Activated CD8-positive, alpha-beta memory T cell treated with anti-CD3 and anti-CD28 coated beads for 4 hours (primary cell): ENCODE measurements around the gene KCNQ1OT1.

ENCODE experiments used
- DNase-seq, 2 donors: peaks; one replicate each; pipeline ENCODE4 v3.0.0-alpha.2; 2020; ENCODE audit warnings: low read depth in 2 of 2

The KCNQ1OT1 gene

DNA sequence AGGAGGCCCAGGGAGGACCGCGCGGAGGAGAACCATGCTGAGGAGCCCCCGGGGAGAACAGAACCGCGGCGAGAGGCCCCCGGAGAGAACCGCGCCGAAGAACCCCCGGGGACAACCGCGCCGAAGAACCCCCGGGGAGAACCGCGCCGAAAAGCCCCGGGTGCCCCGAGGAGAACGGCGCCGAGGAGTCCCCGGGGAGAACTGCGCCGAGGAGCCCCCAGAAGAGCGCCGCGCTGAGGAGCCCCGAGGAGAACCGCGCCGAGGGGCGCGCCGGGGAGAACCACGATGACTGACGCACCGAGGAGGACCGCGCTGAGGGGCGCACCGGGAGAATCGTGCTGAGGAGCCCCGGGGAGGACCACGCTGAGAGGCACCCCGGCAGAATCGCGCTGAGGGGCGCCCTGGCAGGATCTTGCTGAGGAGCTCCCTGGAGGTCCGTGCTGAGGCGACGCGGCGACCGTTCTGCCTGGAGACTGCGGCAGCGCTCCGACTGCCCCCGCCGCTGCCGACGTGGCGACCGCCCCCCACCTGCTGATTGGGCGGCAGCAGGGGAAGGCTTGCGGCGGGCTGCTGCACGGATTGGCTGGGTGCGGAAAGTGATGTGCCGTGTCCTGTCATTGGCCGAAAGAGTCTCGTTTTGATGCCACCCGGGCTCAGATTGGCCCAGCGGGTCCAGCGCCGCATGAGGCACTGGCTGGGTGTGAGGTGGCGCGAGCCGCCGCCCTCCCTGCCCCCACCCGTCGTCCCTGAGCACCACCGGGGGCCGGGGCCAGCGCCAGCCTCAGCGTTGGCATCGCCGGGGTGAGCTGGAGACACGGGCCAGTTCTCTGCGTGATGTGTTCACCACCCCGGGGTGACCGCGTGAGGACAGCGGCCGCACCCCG is at the start of gene KCNQ1OT1:
Gene KCNQ1OT1, minus strand, starts transcription at position 464 of the 884 bp plus-strand sequence.
- peak; percentile 65 to 77 for DNase-seq

DNA sequence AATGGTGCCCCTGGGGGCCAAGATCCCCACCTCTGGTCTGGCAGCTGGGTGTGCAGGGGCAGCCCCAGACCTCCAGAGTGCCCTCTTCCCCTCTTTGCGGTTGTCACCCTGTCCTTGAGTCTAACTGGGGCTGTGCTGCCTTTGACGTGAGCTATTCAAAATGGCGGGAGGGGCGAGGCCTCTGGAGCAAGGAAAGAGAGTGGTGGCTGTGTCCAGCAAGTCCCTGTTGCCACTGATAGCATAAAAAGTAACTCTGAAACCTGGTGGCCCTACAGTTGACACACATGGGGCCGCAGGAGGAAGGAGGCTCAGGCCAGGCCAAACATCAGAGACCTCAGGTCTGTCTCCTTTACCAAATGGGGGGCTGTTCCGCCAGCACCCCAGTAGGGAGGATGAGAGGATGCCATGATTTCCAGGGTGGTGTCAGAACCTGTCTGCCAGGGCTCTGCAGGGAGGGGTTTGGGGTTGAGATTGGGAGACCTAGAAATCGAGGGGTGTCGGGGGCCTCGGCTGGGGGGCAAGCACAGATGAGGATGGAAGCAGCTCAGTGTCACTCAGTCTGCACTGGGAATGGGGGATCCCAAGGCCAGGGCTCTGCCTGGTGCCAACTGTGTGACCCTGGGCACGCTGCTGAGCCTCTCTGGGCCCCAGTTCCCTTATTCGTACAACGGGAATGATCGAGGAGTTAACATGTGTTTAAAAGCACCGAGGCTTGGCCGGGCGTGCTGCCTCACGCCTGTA is 49.2 kb upstream of the KCNQ1OT1 start:
- no peak for DNase-seq

DNA sequence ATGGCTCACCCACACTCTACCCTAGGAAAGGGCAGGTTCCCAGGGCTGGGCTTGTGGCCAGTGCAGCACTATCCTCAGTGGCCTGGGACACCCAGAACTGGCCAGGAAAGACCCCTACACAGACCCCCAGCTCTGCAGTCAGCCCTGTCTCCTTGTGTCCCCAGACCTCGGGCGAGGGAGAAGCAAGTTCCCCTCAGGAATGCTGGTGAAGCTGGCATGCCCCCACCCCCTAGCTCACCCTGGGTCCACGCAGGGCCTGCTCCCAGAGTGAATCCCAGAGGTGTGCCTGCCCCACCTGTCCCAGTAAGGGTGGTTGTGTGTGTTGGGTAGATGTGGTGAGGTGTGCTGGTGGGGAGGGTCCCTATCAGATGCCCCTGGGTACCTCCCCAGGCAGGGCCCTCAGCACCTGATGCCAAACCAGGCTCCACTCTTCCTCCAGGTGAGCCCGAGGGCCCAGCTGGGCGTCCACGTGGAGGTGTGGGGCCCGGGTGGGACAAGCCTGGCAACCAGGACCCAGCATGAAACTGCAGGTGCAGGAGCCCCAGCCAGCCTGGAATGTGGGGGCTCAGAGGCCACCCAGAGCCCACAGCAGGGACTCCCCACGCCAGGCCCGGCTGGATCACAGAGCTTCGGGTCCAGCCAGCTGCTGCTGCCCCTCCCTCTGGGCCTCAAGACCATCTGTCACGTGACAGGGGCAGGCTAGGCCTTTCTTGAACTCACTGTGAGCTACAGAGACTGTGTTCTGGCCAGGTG is 48.4 kb upstream of the KCNQ1OT1 start:
- no peak for DNase-seq

DNA sequence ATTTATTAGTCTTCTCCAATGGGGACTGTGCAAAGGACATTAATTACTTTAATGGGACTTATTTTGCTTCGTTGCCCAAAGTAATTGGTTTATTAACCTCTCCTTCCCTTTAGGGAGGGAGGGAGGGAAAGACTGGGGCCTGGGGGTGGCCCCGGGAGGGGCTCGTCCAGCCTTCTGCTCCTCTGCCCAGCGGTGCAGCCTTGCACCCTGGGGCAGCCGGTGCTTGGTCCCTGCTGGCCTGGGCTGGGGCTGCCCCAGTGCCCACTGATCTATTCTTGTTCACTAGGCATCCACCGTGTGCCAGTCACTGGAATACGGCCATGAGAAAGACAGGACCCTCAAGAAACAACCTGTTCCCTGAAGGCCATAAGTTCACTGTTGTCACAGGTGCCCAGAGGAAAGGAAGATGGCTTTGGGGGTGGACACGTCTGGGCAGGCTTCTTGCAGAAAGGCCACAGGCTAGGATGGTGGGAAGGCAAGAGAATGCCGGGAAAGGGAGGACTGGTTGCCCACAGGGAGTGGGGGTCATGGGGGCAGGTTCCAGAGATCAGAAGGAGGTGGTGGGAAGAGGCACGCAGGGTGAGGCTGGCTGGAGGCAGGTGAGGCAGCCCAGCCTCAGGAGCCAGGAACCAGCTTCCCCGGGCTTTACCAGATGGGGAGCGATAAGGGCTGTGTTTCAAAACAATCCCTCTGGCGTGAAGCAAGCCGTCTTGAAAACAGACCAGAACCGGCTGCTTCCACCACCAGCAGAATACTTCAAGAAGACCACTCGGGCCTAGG is 47.6 kb upstream of the KCNQ1OT1 start:
- no peak for DNase-seq

DNA sequence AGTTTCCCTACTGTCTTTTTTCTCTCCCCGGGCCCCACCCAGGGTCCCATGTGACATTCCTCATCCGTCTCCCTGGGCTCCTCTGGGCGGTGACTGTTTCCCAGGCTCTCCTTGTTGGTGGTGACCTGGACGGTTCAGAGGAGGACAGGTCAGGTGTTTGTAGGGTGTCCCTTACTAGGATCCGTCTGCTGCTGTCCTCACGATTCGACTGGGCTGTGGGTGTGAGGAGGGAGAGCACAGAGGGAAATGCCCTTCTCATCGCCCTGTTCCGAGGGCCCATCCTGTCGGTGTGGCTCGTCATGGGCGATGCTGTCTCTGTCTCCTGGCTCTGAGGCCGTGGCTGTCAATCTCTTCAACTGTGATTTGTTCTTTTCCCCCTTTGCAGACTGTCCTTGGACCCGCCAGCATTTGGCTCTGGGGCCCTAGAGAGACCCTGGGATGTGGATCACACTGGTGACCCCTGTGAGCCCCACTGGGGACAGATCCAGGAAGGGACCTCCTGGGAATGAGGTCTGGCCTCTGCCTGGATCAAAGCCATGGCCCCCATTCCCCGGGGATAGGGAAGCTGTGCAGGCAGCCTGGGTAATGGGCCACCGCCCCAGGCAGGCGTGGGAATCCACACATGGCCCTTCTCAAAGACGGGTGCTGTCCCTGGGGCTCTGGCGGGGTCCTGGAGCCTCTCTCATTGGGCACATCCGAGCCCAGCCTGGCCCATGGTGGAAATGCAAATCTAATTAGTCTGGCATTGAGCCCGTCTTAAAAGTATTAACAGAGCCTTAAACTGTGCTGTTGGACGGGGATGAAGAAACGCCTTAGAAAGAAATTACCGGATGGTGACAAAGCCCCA is 46.8 kb upstream of the KCNQ1OT1 start:
- DNase-seq = no peak

DNA sequence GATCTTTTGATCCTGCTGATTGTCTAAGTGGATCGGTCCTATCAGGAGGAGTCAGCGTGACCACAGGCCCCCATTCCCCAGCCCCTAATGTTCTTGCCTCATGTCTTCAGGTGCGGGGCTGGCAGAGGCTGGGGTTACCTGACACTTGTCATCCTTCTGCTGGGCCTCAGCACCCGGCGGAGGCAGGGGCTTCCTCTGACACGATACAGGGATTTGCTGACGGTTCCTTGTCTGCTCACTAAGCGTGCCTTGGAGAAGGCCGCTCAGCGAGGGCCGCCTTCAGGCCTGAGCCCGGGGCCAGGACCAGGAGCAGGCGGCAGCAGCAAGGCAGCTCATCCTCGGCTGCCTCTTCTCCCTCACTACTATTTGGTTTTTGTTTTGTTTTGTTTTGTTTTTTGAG is 45.7 kb upstream of the KCNQ1OT1 start:
- no peak for DNase-seq

DNA sequence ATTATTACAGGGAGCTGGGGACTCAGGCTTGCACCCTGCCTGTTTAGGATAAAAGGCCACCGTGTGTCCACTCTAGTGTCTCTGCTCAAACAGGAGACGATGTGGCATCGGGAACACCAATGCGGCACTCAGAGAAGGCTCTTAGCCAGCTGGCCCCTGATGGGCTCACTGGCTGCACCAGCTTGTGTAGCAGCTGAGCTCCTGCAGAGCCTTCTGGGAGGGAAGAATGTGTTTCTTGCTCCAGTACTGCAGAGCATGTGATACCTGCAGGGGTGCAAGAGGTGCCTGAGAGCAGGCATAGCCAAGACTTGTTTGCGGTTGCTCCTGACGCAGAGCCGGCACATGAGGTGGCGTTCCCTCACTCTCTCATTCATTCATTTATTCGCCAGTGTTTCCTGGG is 44.4 kb upstream of the KCNQ1OT1 start:
- DNase-seq = no peak

DNA sequence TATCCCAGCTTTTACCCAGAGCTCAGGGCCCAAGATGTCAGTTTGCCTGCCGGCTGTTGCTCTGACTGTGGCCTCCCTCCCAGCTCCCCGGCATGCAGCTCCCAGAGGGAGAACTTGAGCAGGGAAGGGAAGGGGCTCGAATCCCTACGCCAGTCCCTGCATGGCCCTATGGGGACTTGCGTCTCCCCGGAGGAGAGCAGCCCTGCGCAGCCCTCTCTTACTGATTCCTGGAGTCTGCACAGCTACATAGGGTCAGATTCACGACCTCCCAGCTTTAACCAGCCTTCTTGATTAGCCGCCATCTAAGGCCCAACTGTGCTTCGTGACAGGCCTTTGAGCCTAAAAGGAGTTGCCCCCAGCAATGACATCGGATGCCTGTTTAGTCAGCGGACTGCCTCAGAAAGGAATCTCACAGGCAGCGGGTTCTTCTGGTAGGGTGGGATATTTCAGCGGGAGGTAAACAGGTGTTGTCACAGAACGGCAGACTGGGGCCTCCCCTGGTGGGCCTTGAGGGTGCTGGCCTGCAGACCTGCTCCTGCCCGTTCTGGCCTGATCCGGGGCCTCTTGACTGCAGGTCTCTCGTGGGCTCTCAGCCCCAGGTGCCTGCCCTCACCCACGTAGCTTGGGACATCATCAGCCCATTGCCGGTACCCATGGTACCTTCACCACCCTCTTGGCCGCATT is 43.8 kb upstream of the KCNQ1OT1 start:
- no peak for DNase-seq

DNA sequence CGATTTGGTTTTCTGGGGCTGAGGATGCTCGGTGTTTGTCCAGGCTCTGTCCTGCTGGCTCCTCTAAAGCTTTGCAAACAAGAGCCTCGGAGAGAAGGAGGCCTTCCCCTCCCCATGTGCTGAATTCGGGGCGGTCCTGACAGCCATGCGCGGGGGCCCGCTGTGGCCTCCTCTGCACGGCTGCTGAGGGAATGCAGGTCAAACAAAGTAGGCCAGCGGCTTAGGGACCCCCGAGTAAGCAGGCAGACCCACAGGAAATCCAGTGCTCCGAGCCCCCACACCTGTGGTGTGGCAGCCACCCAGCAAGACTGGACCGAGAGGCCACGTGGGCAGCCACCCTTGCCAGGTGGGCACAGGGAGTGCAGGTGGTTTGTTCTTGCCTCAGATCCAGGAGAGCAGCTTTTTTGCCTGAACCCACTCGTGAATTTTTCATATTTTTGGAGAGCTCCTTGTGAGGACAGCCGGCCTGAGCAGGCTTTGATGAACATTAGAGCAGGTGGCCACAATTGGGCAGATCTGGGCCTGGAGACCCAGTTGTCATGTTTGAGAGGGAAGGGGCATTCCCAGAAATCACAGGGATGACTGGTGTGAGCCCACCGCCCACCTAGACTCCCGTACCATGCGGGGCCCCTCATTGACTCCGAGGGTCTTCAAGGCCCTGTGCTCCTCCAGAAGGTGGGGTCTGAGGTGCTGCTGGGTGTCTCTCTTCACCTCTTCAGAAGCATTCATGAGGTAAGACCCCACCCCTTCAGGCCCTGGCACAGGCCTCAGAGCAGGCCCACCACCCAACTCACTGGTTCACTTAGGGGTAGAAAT is 43.0 kb upstream of the KCNQ1OT1 start:
- DNase-seq = no peak

DNA sequence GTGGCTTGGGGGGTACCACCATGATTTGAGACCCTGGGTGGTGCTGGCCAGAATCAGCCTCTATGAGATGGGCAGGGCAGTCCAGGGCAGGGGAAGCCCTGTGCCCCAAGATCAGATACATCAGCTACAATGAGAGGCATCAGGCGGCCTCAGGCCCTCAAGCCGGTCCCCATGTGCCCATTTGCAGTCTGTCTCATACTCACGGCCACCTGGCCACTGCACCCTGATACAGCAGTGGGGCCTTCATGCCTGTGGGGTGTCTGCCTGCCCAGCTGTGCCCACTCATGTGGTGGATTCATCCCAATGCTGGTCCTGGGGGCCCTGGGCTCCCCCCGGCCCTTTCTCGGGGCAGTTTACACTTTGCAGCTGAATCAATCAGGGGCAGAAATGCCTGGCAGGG is 42.4 kb upstream of the KCNQ1OT1 start:
- no peak for DNase-seq

DNA sequence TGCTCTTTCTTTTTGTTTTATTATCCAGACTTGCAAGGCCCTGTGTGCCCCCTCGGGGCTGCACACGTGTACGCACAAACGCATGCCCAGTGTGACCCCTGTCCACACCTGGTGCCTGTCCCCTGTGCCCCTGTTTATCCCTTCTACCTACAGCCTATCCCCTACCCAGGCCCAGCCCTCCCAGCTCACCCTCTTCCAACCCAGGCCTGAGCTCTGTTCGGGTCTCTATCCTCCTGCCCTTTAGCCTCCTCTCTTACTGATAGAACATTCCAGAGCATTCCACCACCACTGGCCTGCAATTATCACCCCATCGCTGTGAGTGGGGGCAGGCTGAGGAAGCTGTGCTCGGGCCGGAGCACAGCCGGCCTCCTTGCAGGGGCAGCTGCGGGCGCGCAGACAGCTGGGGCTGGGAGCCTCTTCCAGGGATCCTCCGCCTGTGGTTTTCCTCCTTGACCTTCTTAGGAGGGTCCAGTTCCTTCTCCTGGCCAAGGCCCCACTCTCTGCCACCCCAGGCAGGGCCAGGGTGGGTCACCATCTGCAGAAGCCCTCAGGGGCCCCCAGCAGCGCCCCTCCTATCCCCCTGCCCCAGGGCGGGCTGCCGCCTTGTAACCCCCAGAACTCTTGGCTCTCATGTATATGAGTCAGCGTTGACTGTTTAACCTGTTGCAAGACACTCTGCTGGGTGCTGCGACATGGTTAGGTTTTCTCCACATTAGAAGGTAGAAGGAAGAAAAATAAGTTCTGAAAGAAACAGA is 41.8 kb upstream of the KCNQ1OT1 start:
- DNase-seq = no peak

DNA sequence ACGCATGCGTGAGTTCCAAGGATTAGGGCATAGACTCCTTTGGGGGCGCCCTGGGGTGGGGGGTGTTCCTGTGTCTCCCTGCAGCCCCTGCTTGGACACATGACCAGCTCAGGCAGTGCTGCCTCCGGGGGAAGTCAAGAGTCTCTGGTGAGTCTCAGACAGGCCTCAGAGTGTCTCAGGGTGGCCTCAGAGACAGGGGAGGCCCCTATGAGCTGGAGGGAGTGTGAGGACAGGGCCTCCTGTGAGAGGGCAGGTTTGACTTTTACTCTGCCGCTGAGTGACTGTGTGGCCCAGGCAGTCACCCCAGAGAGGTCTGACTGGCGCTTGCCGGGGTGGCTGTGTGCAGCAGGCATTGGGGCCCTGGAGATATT is 41.2 kb upstream of the KCNQ1OT1 start:
- DNase-seq = no peak

DNA sequence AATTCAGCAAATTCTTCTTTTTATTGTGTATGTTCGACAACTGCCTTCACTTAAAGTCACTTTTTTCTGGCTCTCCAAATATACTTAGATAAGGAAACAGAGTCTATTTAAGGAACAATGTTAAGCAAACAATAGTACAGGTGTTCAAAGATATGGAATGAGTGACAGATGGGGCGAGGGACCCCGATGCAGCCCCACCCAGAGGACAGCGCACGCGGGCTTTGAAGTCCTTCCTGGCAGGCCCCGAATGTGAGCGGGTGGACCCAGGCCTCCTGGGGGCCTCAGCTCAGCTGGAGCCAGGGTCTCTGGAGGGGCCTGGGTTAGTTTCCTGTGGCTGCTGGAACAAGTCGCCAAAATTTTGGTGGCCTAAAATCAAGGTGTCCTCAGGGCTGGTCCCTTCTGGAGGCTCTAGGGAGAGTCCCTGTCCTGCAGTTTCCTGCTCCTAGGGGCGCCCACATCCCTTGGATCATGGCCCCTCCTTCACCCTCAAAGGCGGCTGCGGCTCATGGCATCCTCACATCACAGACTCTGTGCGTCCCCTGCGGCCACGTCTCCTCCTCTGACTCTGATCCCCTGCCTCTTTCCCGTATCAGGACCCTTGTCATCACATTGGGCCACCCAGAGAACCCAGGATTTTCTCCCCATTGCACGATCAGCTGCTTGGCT is 40.6 kb upstream of the KCNQ1OT1 start:
- DNase-seq = no peak

DNA sequence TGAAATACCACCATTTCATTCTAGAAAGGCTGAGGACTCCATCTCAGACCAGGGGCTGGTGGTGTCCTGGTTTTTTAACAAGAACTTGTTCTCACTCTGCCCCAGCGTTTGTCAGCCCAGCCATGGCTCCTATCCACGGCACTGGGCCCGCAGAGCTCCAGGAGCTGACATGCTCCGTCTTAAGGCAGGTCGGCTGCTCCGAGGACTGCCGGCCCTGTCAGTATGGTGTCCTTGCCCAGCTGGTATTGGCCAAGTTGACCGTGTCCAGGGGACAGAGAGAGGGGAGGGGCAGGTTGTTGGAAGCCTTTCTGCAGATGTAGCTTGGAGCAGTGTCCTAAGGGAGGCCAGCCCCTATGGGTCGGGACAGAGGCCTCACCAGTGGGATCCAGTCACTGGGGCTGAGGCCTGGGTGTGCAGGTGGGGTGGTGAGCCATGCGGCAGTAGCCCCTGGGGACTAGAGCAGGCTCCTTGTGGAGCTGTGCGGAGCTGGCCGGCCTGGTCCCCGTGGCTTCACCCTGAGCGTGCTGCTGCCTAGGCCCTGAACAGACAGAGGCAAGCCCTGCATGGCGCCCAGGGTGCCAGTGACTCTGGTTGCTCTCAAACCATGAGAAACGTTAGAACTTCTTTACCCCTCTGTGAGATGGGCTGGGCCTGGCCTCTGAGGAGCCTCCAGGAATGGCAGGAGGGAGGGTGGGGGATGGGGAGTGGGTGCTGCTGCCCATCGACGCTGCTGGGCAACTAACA is 39.9 kb upstream of the KCNQ1OT1 start:
- no peak for DNase-seq

DNA sequence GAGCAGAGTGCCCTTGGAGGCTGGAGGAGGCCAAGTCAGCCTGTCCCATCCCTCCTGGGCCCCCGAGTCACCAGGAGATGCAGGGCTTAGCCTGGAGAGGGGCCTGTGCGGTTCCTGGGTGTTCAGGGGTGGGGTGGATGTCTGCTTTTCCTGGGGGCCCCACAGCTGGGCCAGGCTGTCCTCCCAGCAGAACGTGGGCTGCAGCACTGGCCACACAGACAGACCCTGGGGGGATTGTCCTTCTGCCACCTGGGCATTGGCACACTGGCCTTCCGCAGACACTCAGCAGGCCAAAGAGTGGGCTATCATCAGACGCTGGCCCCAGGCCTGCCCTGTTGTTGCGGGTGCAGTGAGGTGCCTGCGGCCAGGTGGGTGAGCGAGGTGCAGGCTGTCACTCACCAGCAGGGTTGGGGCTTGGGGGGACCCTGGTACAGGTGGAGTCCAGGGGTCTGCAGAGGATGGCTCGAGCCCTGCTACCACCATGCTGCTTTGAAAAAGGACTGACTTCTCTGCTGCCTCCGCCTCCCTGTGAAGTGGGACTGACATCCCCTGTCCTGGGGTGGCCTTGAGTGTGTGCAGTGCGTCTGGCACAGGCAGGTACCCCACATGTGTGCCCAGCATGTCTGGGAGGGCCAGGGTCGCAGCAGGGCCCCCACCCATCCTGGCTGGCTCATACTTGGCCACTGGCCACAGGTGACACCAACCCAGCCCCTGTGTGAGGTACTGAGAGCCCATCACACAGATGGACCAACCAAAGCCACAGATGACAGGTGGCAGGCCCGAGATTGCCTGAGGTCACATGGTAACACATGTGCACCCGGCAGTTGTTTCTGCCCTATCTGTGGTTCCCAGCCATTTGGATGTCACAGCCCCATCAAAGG is 39.0 kb upstream of the KCNQ1OT1 start:
- DNase-seq = no peak

DNA sequence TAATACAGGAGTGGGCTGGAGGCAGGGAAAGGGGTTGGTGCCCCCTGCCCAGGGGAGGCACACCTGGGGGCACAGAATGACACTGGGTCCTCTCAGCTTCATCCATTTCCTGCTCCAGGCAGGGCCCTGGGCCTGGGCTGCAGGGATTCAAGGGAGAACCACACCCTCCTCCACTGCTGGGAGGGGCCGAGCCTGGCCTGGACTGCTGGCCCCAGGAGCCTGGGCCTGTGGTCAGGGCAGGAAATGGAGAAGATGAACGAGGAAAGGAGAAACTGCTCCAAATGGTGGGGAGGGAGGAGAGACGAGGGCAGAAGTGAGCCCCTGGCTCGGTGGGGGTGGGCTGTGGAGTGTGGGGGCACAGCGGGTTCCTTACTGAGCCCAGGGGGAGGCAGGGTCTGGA is 38.1 kb upstream of the KCNQ1OT1 start:
- DNase-seq = no peak
